Mesothelial cell of epicardium (in vitro differentiated cells): ENCODE data around the gene HVCN1. TPM values are rescaled to one million over a fixed set of nuclear protein-coding genes. Genes with fewer than 3 reads are reported as not detected.

Source experiments
- DNase-seq, 2 experiments: peaks; one replicate each; pipeline ENCODE4 v3.0.0; 2021; ENCODE audit warnings: low spot score in 2 of 2; ENCODE audit not compliant: unreplicated experiment in 2 of 2
- H3K27ac Mint-ChIP-seq: 2 replicates; pipeline ENCODE4 v1.8.0; 2021; ENCODE audit warnings: mixed read lengths
- H3K27me3 Mint-ChIP-seq: 2 replicates; pipeline ENCODE4 v1.8.0; 2021; ENCODE audit warnings: low read depth, mixed read lengths
- H3K36me3 Mint-ChIP-seq: 2 replicates; pipeline ENCODE4 v1.8.0; 2021; ENCODE audit warnings: mixed read lengths
- H3K4me1 Mint-ChIP-seq: 2 replicates; pipeline ENCODE4 v1.8.0; 2021; ENCODE audit warnings: mixed read lengths
- H3K4me3 Mint-ChIP-seq: 2 replicates; pipeline ENCODE4 v1.8.0; 2021; ENCODE audit warnings: mild to moderate bottlenecking, moderate library complexity, mixed read lengths
- H3K9me3 Mint-ChIP-seq: 2 replicates; pipeline ENCODE4 v1.8.0; 2021; ENCODE audit warnings: mixed read lengths
- CTCF ChIP-seq: fragments of 200-600 bp; sonication (generic); IDR thresholded peaks from one replicate; pipeline ENCODE4 v1.5.0; 2021; ENCODE audit warnings: antibody characterized with exemption; ENCODE audit not compliant: unreplicated experiment
- total RNA-seq: library from RNA; stranded (reverse); gene quantifications from 3 replicates; pipeline ENCODE4 v1.2.1, GENCODE V29; 2021

Gene HVCN1
- total RNA-seq, 1 donor from 2014 or later = 7.0 TPM

- DNase-seq = peak in 1 of 2 experiments; percentile 62
- Mint-ChIP-seq H3K4me3 (no peak overlapping the region), H3K27ac (no peak overlapping the region), H3K9me3 (no peaks in the 10 kb centered on the region), H3K27me3 (no peaks in the 10 kb centered on the region), H3K36me3 (no peaks in the 10 kb centered on the region), H3K4me1 (peaks cover 8% of the 10 kb centered on the region)
- TF ChIP-seq CTCF = peak; percentile 38
Observed at GRCh38 chr12:110698171-110698902, 9.4 kb upstream of the HVCN1 start.

GRCh38 chr12:110697236-110697635 lies 8.3 kb upstream of the HVCN1 start:
- no peak for TF ChIP-seq CTCF
- no peaks in the 10 kb centered on the region for H3K27me3 Mint-ChIP-seq
- H3K4me1 Mint-ChIP-seq = peaks cover 8% of the 10 kb centered on the region
- no peak overlapping the region for H3K4me3 Mint-ChIP-seq
- H3K9me3 Mint-ChIP-seq = no peaks in the 10 kb centered on the region
- no peak for DNase-seq
- no peak overlapping the region for H3K27ac Mint-ChIP-seq
- H3K36me3 Mint-ChIP-seq = no peaks in the 10 kb centered on the region

- no peak for TF ChIP-seq CTCF
Observed at GRCh38 chr12:110696283-110696682, 7.4 kb upstream of the HVCN1 start.

GRCh38 chr12:110694330-110694901 lies 5.5 kb upstream of the HVCN1 start:
- Mint-ChIP-seq H3K9me3 (no peaks in the 10 kb centered on the region), H3K4me1 (peaks cover 15% of the 10 kb centered on the region), H3K4me3 (no peak overlapping the region), H3K27me3 (peaks cover 2% of the 10 kb centered on the region), H3K36me3 (no peaks in the 10 kb centered on the region), H3K27ac (no peak overlapping the region)
- TF ChIP-seq CTCF = no peak
- DNase-seq = no peak

More at GRCh38 chr12:110696283-110696682, 7.4 kb upstream of the HVCN1 start:
- H3K27ac Mint-ChIP-seq = no peak overlapping the region
- H3K9me3 Mint-ChIP-seq = no peaks in the 10 kb centered on the region
- no peaks in the 10 kb centered on the region for H3K27me3 Mint-ChIP-seq
- H3K36me3 Mint-ChIP-seq = no peaks in the 10 kb centered on the region
- peaks cover 8% of the 10 kb centered on the region for H3K4me1 Mint-ChIP-seq
- no peak overlapping the region for H3K4me3 Mint-ChIP-seq
- DNase-seq = no peak

- Mint-ChIP-seq H3K27ac (no peak overlapping the region), H3K4me1 (peaks cover 15% of the 10 kb centered on the region), H3K36me3 (no peaks in the 10 kb centered on the region), H3K4me3 (no peak overlapping the region), H3K27me3 (peaks cover 3% of the 10 kb centered on the region), H3K9me3 (no peaks in the 10 kb centered on the region)
- TF ChIP-seq CTCF = no peak
- no peak for DNase-seq
Observed at GRCh38 chr12:110693731-110694130, 4.8 kb upstream of the HVCN1 start.
